Loucy (cell line): Measurements from ENCODE around the gene SNX11.
"Not testable (repeated sequence)": the region's sequence is repeated elsewhere in the genome, so short reads cannot be mapped to it uniquely, and the experiment has no call there.

Experiments used
- CTCF ChIP-seq: fragments of 200-600 bp; sonication (generic); conservative IDR thresholded peaks from 2 replicates; pipeline ENCODE4 v1.5.1; 2014; ENCODE audit warnings: mild to moderate bottlenecking, antibody characterized with exemption, low read length
- EZH2phosphoT487 ChIP-seq: fragments of 200-600 bp; IDR thresholded peaks from 2 replicates; pipeline ENCODE4 v1.6.1; 2018; ENCODE audit warnings: antibody characterized with exemption, mild to moderate bottlenecking, moderate library complexity, borderline replicate concordance

GRCh38 chr17:48067808-48068207, 39.8 kb upstream of the SNX11 start:
- not testable (repeated sequence) for TF ChIP-seq CTCF, EZH2phosphoT487
